ENCODE data around the gene RITA1.
A peak's percentile ranks its signal among the peaks of the same experiment; 100 is the strongest.

The RITA1 gene

DNA sequence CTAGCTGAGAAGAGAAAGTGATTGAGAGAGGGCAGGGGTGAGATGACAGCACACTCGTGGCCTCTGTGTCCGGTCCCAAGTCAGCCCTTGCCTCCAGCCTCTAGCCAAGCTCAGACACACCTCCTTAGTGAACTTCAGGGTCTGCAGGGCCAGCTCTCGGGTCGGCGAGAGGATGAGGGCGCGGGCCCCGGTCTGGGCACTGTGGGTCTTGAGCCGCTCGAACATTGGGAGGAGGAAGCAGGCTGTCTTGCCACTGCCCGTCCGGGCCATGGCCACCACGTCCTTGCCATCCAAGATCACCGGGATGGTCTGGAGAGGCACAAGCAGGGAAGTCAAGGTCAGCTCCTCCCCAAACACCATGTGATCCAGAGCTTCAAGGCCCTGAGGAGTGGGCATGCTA lies 6.5 kb upstream of the RITA1 start:
- Histone ChIP-seq H3K9me3 (ENCODE audit: control extremely low read depth in 1 of 5, control insufficient read depth in 4 of 5, insufficient read depth in 2 of 5, low read depth in 1 of 5, low read length in 4 of 5) (peaks cover 0 to 9% (median 6%) of the 10 kb centered on the region in 5 experiments), H3K27ac (ENCODE audit: insufficient read depth in 1 of 2, low read depth in 1 of 2, low read length in 2 of 2, poor library complexity in 1 of 2, severe bottlenecking in 2 of 2) (no peak overlapping the region), H3K36me3 (ENCODE audit: control insufficient read depth in 4 of 4, insufficient read depth in 4 of 4, low read length in 3 of 4) (peaks cover 18 to 71% (median 55%) of the 10 kb centered on the region in 4 experiments), H3K4me3 (ENCODE audit: control insufficient read depth in 1 of 7, extremely low read depth in 1 of 7, insufficient read depth in 4 of 7, low read depth in 2 of 7, low read length in 6 of 7) (no peak overlapping the region), H3K27me3 (replicated peaks in 2 of 5; ENCODE audit: control insufficient read depth in 4 of 5, insufficient read depth in 5 of 5, low read length in 4 of 5) (no peaks in the 10 kb centered on the region), H3K4me1 (ENCODE audit: control extremely low read depth in 1 of 4, control insufficient read depth in 4 of 4, insufficient read depth in 4 of 4, low read length in 3 of 4) (peaks cover 0 to 4% (median under 1%) of the 10 kb centered on the region in 4 experiments)
- DNase-seq = no peak
- WGBS (ENCODE audit: insufficient coverage) = 98% methylated on average over 12 of the region's 14 CpGs
- CTCF ChIA-PET = interaction anchor here (1.1 to 8.5 kb wide), 9 partner anchors 8 to 131 kb away, joined by 3 to 97 read pairs (median 4); partner anchors contain the start of gene CFAP73
- POLR2A ChIA-PET = no interaction called here

DNA sequence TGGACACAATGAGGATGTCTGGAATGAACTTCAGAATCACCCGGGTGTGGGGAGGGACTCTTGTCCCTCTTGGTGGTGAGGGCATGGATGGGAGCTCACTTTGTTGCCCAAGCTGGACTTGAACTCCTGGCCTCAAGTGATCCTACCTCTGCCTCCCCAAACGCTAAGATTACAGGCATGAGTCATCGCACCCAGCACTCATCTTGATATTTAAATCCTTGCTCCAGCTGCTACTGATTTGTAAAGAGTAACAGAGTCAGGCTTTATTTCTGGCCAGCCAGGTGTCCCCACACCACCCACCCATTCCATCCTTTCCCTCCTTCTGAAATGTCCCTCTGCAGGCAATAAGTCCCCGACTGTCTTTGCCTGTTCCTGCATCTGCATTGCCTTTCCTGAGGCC lies 5.2 kb upstream of the RITA1 start:
- Histone ChIP-seq H3K27ac (ENCODE audit: insufficient read depth in 1 of 2, low read depth in 1 of 2, low read length in 2 of 2, poor library complexity in 1 of 2, severe bottlenecking in 2 of 2) (no peak overlapping the region), H3K36me3 (ENCODE audit: control insufficient read depth in 4 of 4, insufficient read depth in 4 of 4, low read length in 3 of 4) (peaks cover 18 to 61% (median 47%) of the 10 kb centered on the region in 4 experiments), H3K9me3 (ENCODE audit: control extremely low read depth in 1 of 5, control insufficient read depth in 4 of 5, insufficient read depth in 2 of 5, low read depth in 1 of 5, low read length in 4 of 5) (peaks cover 0 to 9% (median 6%) of the 10 kb centered on the region in 5 experiments), H3K27me3 (replicated peaks in 2 of 5; ENCODE audit: control insufficient read depth in 4 of 5, insufficient read depth in 5 of 5, low read length in 4 of 5) (no peaks in the 10 kb centered on the region), H3K4me1 (ENCODE audit: control extremely low read depth in 1 of 4, control insufficient read depth in 4 of 4, insufficient read depth in 4 of 4, low read length in 3 of 4) (peaks cover 0 to 11% (median 7%) of the 10 kb centered on the region in 4 experiments), H3K4me3 (ENCODE audit: control insufficient read depth in 1 of 7, extremely low read depth in 1 of 7, insufficient read depth in 4 of 7, low read depth in 2 of 7, low read length in 6 of 7) (no peak overlapping the region)
- POLR2A ChIA-PET = no interaction called here
- WGBS (ENCODE audit: insufficient coverage) = 91% methylated on average over 4 of the region's 4 CpGs
- CTCF ChIA-PET = interaction anchor here (1.1 to 1.9 kb wide), 5 partner anchors 9 to 46 kb away, joined by 3 to 7 read pairs (median 4); no protein-coding TSS in a partner anchor
- no peak for DNase-seq

DNA sequence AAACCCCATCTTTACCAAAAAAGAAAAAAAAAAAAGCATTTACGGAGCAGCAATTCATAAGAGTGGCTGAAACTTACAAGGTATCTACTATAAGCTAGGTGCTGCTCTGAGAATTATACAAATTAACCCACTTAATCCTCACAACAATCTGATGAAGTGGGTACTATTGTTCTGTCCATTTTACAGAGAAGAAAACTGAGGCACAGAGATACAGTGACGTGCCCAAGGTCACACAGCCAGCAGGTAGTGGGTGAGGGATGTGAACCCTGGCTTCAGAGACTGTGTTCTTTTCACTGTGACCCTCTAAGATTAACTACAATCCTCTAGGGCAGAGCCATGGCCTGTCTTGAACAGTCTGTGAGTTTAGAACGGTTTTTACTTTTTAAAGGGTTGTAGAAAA lies 3.5 kb upstream of the RITA1 start:
- POLR2A ChIA-PET = no interaction called here
- no peak for DNase-seq
- 100% methylated on average over 1 of the region's 3 CpGs for WGBS (ENCODE audit: insufficient coverage)
- Histone ChIP-seq H3K27me3 (replicated peaks in 2 of 5; ENCODE audit: control insufficient read depth in 4 of 5, insufficient read depth in 5 of 5, low read length in 4 of 5) (no peaks in the 10 kb centered on the region), H3K4me3 (ENCODE audit: control insufficient read depth in 1 of 7, extremely low read depth in 1 of 7, insufficient read depth in 4 of 7, low read depth in 2 of 7, low read length in 6 of 7) (no peak overlapping the region), H3K36me3 (ENCODE audit: control insufficient read depth in 4 of 4, insufficient read depth in 4 of 4, low read length in 3 of 4) (peaks cover 17 to 59% (median 39%) of the 10 kb centered on the region in 4 experiments), H3K27ac (ENCODE audit: insufficient read depth in 1 of 2, low read depth in 1 of 2, low read length in 2 of 2, poor library complexity in 1 of 2, severe bottlenecking in 2 of 2) (no peak overlapping the region), H3K9me3 (ENCODE audit: control extremely low read depth in 1 of 5, control insufficient read depth in 4 of 5, insufficient read depth in 2 of 5, low read depth in 1 of 5, low read length in 4 of 5) (peaks cover 0 to 8% (median 6%) of the 10 kb centered on the region in 5 experiments), H3K4me1 (ENCODE audit: control extremely low read depth in 1 of 4, control insufficient read depth in 4 of 4, insufficient read depth in 4 of 4, low read length in 3 of 4) (peaks cover 0 to 23% (median 21%) of the 10 kb centered on the region in 4 experiments)
- CTCF ChIA-PET = interaction anchor here (1.0 kb wide), 1 partner anchor 11 kb away, joined by 5 read pairs; no protein-coding TSS in a partner anchor

DNA sequence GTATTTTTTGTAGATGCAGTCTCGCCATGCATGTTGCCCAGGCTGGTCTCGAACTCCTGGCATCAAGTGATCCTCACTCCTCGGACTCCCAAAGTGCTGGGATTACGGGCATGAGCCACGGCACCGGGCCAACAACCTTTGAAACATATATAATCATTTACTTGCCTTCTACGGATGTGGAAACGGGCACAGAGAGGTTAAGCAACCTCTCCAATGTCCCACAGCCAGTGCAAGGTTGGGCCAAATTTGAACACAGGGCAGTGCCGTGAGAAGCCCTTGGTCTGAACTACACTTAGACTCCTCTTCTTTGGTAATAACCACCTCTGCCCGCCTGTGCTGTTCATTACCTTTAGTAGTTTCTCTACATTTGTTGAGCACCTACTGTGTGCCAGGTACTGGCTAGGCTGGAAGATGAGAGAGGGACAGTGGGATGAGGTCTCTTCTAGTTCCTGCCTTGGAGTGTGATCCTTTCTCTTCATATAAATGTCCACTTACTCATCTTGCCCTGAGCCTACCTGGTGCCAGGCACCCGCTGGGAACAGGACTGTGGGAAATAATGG lies 2.4 kb upstream of the RITA1 start:
- 98% methylated on average over 6 of the region's 11 CpGs for WGBS (ENCODE audit: insufficient coverage)
- H3K36me3 ChIP-seq (ENCODE audit: control insufficient read depth in 4 of 4, insufficient read depth in 4 of 4, low read length in 3 of 4) = peaks cover 10 to 52% (median 27%) of the 10 kb centered on the region in 4 experiments
- no peaks in the 10 kb centered on the region for H3K9me3 ChIP-seq (ENCODE audit: control extremely low read depth in 1 of 5, control insufficient read depth in 4 of 5, insufficient read depth in 2 of 5, low read depth in 1 of 5, low read length in 4 of 5)
- H3K27ac ChIP-seq (ENCODE audit: insufficient read depth in 1 of 2, low read depth in 1 of 2, low read length in 2 of 2, poor library complexity in 1 of 2, severe bottlenecking in 2 of 2) = no peak overlapping the region
- POLR2A ChIA-PET = interaction anchor here (0.6 kb wide), 1 partner anchor 176 kb away, joined by 5 read pairs; no protein-coding TSS in a partner anchor
- DNase-seq = no peak
- no peaks in the 10 kb centered on the region for H3K27me3 ChIP-seq (replicated peaks in 2 of 5; ENCODE audit: control insufficient read depth in 4 of 5, insufficient read depth in 5 of 5, low read length in 4 of 5)
- peaks cover 0 to 26% (median 22%) of the 10 kb centered on the region in 4 experiments for H3K4me1 ChIP-seq (ENCODE audit: control extremely low read depth in 1 of 4, control insufficient read depth in 4 of 4, insufficient read depth in 4 of 4, low read length in 3 of 4)
- CTCF ChIA-PET = interaction anchor here (0.9 to 3.0 kb wide), 2 partner anchors 8 to 17 kb away, joined by 3 to 17 read pairs; no protein-coding TSS in a partner anchor
- no peak overlapping the region for H3K4me3 ChIP-seq (ENCODE audit: control insufficient read depth in 1 of 7, extremely low read depth in 1 of 7, insufficient read depth in 4 of 7, low read depth in 2 of 7, low read length in 6 of 7)

DNA sequence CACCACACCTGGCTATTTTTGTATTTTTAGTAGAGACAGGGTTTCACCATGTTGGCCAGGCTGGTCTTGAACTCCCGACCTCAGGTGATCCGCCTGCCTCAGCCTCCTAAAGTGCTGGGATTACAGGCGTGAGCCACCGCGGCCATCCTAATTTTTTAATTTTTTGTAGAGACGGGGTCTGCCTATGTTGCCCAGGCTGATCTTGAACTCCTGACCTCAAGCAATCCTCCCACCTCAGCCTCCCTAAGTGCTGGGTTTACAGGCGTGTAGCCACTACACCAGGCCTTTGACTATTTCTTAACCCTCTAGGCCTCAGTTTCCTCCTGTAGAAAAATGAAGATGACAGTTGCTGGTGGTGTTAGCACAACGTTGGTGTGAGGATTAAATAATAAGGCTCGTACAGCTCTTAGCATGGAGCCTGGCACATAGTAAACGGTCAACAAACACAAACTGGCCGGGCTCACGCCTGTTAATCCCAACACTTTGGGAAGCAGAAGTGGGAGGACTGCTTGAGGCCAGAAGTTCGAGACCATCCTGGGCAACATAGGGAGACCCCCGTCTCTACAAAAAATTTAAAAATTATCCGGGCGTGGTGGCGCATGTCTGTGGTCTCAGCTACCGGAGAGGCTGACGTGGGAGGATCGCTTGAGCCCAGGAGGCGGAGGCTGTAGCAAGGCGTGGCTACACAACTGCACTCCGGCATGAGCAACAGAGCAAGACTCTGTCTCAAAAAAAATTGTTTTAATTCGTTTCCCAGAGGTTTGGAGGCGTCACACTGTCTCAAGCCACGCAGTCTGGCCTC lies 1.2 kb upstream of the RITA1 start:
- whole genome bisulfite sequencing (ENCODE audit: insufficient coverage) = 37% methylated on average over 24 of the region's 26 CpGs
- H3K4me1 ChIP-seq (ENCODE audit: control extremely low read depth in 1 of 4, control insufficient read depth in 4 of 4, insufficient read depth in 4 of 4, low read length in 3 of 4) = peaks cover 0 to 26% (median 22%) of the 10 kb centered on the region in 4 experiments

DNA sequence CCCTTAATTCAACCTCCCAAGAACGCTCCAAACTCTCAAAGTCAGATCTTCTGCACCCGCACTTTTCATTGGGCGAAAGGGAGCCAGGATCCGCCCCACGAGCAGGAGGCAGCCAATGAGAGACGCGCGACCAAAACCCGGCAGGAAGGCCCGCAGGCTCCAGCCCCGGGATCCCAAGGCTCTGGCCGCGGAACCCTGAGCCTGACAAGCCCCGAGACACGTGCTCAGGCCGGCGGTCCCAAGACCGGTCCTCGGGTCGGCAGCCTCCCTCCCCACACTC lies 681 bp upstream of the RITA1 start:
- Histone ChIP-seq H3K27me3 (replicated peaks in 2 of 5; ENCODE audit: control insufficient read depth in 4 of 5, insufficient read depth in 5 of 5, low read length in 4 of 5) (no peaks in the 10 kb centered on the region), H3K27ac (ENCODE audit: insufficient read depth in 1 of 2, low read depth in 1 of 2, low read length in 2 of 2, poor library complexity in 1 of 2, severe bottlenecking in 2 of 2) (peak overlapping the region; percentile 96 to 97), H3K9me3 (ENCODE audit: control extremely low read depth in 1 of 5, control insufficient read depth in 4 of 5, insufficient read depth in 2 of 5, low read depth in 1 of 5, low read length in 4 of 5) (no peaks in the 10 kb centered on the region), H3K4me3 (ENCODE audit: control insufficient read depth in 1 of 7, extremely low read depth in 1 of 7, insufficient read depth in 4 of 7, low read depth in 2 of 7, low read length in 6 of 7) (peak overlapping the region; percentile 74 to 90 (median 85)), H3K4me1 (ENCODE audit: control extremely low read depth in 1 of 4, control insufficient read depth in 4 of 4, insufficient read depth in 4 of 4, low read length in 3 of 4) (peaks cover 0 to 26% (median 22%) of the 10 kb centered on the region in 4 experiments), H3K36me3 (ENCODE audit: control insufficient read depth in 4 of 4, insufficient read depth in 4 of 4, low read length in 3 of 4) (peaks cover 5 to 48% (median 14%) of the 10 kb centered on the region in 4 experiments)
- CTCF ChIA-PET = interaction anchor here (1.2 to 3.5 kb wide), 3 partner anchors 10 to 51 kb away, joined by 4 to 17 read pairs (median 12); no protein-coding TSS in a partner anchor
- DNase-seq = peak; percentile 90 to 94 (median 94)
- 0% methylated on average over 18 of the region's 20 CpGs for WGBS (ENCODE audit: insufficient coverage)
- POLR2A ChIA-PET = interaction anchor here (0.7 to 1.3 kb wide), 3 partner anchors 24 to 48 kb away, joined by 3 read pairs; no protein-coding TSS in a partner anchor

More for the DNA sequence above, 1.2 kb upstream of the RITA1 start:
- H3K27me3 ChIP-seq (replicated peaks in 2 of 5; ENCODE audit: control insufficient read depth in 4 of 5, insufficient read depth in 5 of 5, low read length in 4 of 5) = no peaks in the 10 kb centered on the region
- H3K4me3 ChIP-seq (ENCODE audit: control insufficient read depth in 1 of 7, extremely low read depth in 1 of 7, insufficient read depth in 4 of 7, low read depth in 2 of 7, low read length in 6 of 7) = peak overlapping the region; percentile 74 to 90 (median 85)
- H3K36me3 ChIP-seq (ENCODE audit: control insufficient read depth in 4 of 4, insufficient read depth in 4 of 4, low read length in 3 of 4) = peaks cover 5 to 50% (median 19%) of the 10 kb centered on the region in 4 experiments
- H3K9me3 ChIP-seq (ENCODE audit: control extremely low read depth in 1 of 5, control insufficient read depth in 4 of 5, insufficient read depth in 2 of 5, low read depth in 1 of 5, low read length in 4 of 5) = no peaks in the 10 kb centered on the region
- ChIA-PET POLR2A (interaction anchor here (1.1 kb wide), 1 partner anchor 24 kb away, joined by 3 read pairs; no protein-coding TSS in a partner anchor), CTCF (interaction anchor here (1.2 to 3.0 kb wide), 2 partner anchors 10 to 30 kb away, joined by 4 to 17 read pairs; no protein-coding TSS in a partner anchor)
- DNase-seq = no peak
- peak overlapping the region; percentile 40 to 97 for H3K27ac ChIP-seq (ENCODE audit: insufficient read depth in 1 of 2, low read depth in 1 of 2, low read length in 2 of 2, poor library complexity in 1 of 2, severe bottlenecking in 2 of 2)
